ENCODE measurements around the gene KDM3A.

Gene KDM3A

DNA sequence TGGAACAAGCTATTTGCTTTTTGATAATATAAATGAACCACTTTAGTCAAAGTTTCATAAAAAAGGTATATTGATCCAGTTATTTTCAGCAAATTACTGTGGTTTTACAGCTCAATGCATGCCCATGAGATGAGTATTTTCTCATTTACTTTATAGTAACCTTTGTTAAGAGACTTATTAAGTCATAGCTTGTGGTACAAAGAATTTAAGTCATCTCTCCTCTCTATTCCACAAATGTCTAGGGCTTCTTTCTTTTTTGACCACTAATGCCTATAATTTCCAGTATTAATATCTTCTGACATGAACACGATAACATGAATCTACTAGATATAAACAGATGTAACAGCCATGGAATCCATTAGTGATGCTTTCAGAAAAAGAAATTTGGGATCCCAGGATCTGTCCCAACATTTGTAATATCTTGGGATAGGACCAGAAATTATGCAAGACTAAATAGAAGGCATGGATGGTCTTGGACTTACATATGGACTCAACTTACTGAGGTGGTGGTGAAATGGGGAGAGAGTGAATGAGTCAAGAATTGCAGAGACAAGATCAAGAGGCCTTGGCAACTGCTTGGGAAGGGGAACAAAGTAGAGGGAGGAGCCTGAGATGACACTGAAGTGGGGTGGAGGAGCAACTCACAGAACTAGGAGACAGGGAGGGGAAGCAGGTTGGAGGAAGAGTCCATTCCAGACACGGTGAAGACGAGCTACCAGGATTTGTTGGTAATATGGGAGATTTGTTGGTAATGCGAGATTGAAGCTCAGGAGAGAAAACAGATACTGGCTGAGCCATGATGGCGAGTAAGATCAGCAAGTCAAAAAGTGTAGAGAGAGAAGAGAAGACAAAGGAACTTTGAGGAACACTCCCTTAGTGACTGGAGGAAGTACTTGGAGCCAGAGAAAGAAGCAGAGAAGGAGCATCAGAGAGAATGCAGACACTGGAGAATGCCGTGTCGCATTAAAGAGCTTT is 42.4 kb upstream of the KDM3A start:
- Histone ChIP-seq H3K27ac (no peak overlapping the region), H3K36me3 (replicated peaks) (no peaks in the 10 kb centered on the region), H3K4me3 (ENCODE audit: low read depth, low read length) (no peak overlapping the region), H3K27me3 (replicated peaks) (no peaks in the 10 kb centered on the region)
- no peak for DNase-seq
- TF ChIP-seq, protein P1, sequence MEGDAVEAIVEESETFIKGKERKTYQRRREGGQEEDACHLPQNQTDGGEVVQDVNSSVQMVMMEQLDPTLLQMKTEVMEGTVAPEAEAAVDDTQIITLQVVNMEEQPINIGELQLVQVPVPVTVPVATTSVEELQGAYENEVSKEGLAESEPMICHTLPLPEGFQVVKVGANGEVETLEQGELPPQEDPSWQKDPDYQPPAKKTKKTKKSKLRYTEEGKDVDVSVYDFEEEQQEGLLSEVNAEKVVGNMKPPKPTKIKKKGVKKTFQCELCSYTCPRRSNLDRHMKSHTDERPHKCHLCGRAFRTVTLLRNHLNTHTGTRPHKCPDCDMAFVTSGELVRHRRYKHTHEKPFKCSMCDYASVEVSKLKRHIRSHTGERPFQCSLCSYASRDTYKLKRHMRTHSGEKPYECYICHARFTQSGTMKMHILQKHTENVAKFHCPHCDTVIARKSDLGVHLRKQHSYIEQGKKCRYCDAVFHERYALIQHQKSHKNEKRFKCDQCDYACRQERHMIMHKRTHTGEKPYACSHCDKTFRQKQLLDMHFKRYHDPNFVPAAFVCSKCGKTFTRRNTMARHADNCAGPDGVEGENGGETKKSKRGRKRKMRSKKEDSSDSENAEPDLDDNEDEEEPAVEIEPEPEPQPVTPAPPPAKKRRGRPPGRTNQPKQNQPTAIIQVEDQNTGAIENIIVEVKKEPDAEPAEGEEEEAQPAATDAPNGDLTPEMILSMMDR (IDR thresholded peaks at IDR 0.05; ENCODE audit: low read depth, low read length, missing control alignments), result no peak
- in situ Hi-C loops (cut with HindIII; ENCODE audit: low pct_ligation_motif_present, low sequenced_read_pairs), result no loop called here

GRCh38 chr2:86400321-86400720 is 40.9 kb upstream of the KDM3A start:
- Histone ChIP-seq H3K36me3 (replicated peaks) (no peaks in the 10 kb centered on the region), H3K27me3 (replicated peaks) (no peaks in the 10 kb centered on the region), H3K4me3 (ENCODE audit: low read depth, low read length) (no peak overlapping the region), H3K27ac (no peak overlapping the region)
- TF ChIP-seq, protein P1 (IDR thresholded peaks at IDR 0.05; ENCODE audit: low read depth, low read length, missing control alignments), result no peak
- DNase-seq, result no peak
- in situ Hi-C loops (cut with HindIII; ENCODE audit: low pct_ligation_motif_present, low sequenced_read_pairs), result no loop called here

DNA sequence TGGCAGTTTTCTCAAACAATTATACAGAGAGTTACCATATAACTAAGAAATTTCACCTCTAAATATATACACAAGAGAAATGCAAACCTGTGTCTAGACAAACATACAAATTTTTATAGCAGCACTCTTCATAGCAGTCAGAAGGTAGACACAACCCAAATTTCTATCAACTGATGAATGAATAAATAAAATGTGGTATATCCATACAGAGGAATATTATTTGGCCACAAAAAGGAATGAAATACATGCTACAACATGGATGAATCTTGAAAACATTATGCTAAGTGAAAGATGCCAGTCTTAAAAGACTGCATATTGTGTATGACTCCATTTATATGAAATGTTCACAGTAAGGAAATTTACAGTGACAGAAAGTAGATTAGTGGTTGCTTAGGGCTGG is 30.6 kb upstream of the KDM3A start:
- Histone ChIP-seq H3K4me3 (ENCODE audit: low read depth, low read length) (no peak overlapping the region), H3K36me3 (replicated peaks) (no peaks in the 10 kb centered on the region), H3K27ac (no peak overlapping the region), H3K27me3 (replicated peaks) (peaks cover 6% of the 10 kb centered on the region)
- DNase-seq, result no peak
- TF ChIP-seq, protein P1 (IDR thresholded peaks at IDR 0.05; ENCODE audit: low read depth, low read length, missing control alignments), result no peak
- in situ Hi-C loops (cut with HindIII; ENCODE audit: low pct_ligation_motif_present, low sequenced_read_pairs), result no loop called here

GRCh38 chr2:86411396-86411795 is 29.8 kb upstream of the KDM3A start:
- H3K4me3 ChIP-seq (ENCODE audit: low read depth, low read length), result no peak overlapping the region
- H3K27me3 ChIP-seq (replicated peaks), result peaks cover 6% of the 10 kb centered on the region
- DNase-seq, result no peak
- H3K27ac ChIP-seq, result no peak overlapping the region
- in situ Hi-C loops (cut with HindIII; ENCODE audit: low pct_ligation_motif_present, low sequenced_read_pairs), result no loop called here
- no peaks in the 10 kb centered on the region for H3K36me3 ChIP-seq (replicated peaks)
- TF ChIP-seq, protein P1 (IDR thresholded peaks at IDR 0.05; ENCODE audit: low read depth, low read length, missing control alignments), result no peak

DNA sequence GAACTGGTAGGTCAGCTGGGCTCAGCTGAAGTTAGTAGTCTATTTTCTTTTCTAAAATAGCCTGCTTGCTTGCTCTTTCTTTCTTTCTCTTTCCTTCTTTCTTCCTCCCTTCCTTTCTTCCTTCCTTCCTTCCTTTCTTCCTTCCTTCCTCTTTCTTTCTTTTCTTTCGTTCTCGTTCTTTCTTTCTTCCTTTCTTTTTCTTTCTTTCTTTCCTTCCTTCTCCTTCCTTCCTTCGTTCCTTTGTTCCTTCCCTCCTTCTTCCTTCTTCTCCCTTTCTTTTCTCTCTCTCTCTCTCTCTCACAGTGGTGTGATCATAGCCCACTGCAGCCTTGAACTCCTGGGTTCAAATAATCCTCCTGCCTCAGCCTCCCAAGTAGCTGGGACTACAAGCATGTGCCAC is 29.2 kb upstream of the KDM3A start:
- Histone ChIP-seq H3K27ac (no peak overlapping the region), H3K4me3 (ENCODE audit: low read depth, low read length) (no peak overlapping the region), H3K27me3 (replicated peaks) (peaks cover 6% of the 10 kb centered on the region), H3K36me3 (replicated peaks) (no peaks in the 10 kb centered on the region)
- TF ChIP-seq, protein P1 (IDR thresholded peaks at IDR 0.05; ENCODE audit: low read depth, low read length, missing control alignments), result no peak
- no peak for DNase-seq
- in situ Hi-C loops (cut with HindIII; ENCODE audit: low pct_ligation_motif_present, low sequenced_read_pairs), result no loop called here
